Fibroblast of lung (primary cell): ENCODE data around the gene LY6G6F. TPM values are rescaled to one million over a fixed set of nuclear protein-coding genes. Genes with fewer than 3 reads are reported as not detected.
"Not testable (repeated sequence)": the region's sequence is repeated elsewhere in the genome, so short reads cannot be mapped to it uniquely, and the experiment has no call there.

Source experiments
- DNase-seq, 2 donors: peaks; one replicate each; pipeline versions ENCODE4 v3.0.0 to v3.0.0-alpha.2; 2010; ENCODE audit warnings: low read depth in 2 of 2
- H2AFZ ChIP-seq: 2 replicates; pipeline ENCODE4 v1.5.1; 2012; ENCODE audit warnings: low read length, control low read depth, inconsistent platforms
- H3K27ac ChIP-seq: 2 replicates; pipeline ENCODE4 v1.5.1; 2011; ENCODE audit warnings: low read length, control low read depth; ENCODE audit not compliant: insufficient read depth
- H3K27me3 ChIP-seq: 2 replicates; pipeline ENCODE4 v1.5.1; 2011; ENCODE audit warnings: mild to moderate bottlenecking, low read length; ENCODE audit not compliant: control insufficient read depth, insufficient read depth
- H3K36me3 ChIP-seq: 2 replicates; pipeline ENCODE4 v1.5.1; 2011; ENCODE audit warnings: low read length; ENCODE audit not compliant: control insufficient read depth, insufficient read depth
- H3K4me1 ChIP-seq: 2 replicates; pipeline ENCODE4 v1.5.1; 2011; ENCODE audit warnings: low read length; ENCODE audit not compliant: control insufficient read depth, insufficient read depth; ENCODE audit errors: extremely low read depth
- H3K4me2 ChIP-seq: 2 replicates; pipeline ENCODE4 v1.5.1; 2011; ENCODE audit warnings: low read length, control low read depth; ENCODE audit not compliant: insufficient read depth; ENCODE audit errors: extremely low read depth
- H3K4me3 ChIP-seq, 4 experiments: fragments of 200-600 bp in 1 of 4; sonication (generic) in 1 of 4; replicated peaks in 1 of 4; 2 replicates each; pipeline ENCODE4 v1.5.1; 2011 to 2016; ENCODE audit warnings: low read length in 4 of 4, low read depth in 3 of 4, mild to moderate bottlenecking in 3 of 4, control low read depth in 2 of 4, inconsistent platforms in 1 of 4, mixed read lengths in 1 of 4; ENCODE audit not compliant: insufficient read depth in 1 of 4; ENCODE audit errors: control extremely low read depth in 1 of 4
- H3K79me2 ChIP-seq: 2 replicates; pipeline ENCODE4 v1.5.1; 2012; ENCODE audit warnings: mild to moderate bottlenecking, low read length, inconsistent platforms; ENCODE audit not compliant: control insufficient read depth, insufficient read depth
- H3K9ac ChIP-seq: 2 replicates; pipeline ENCODE4 v1.5.1; 2011; ENCODE audit warnings: mild to moderate bottlenecking, low read length, control low read depth; ENCODE audit not compliant: insufficient read depth
- H3K9me3 ChIP-seq: 2 replicates; pipeline ENCODE4 v1.5.1; 2012; ENCODE audit warnings: low read depth, low read length; ENCODE audit not compliant: control insufficient read depth, insufficient read depth
- H4K20me1 ChIP-seq: 2 replicates; pipeline ENCODE4 v1.5.1; 2011; ENCODE audit warnings: low read length; ENCODE audit not compliant: control insufficient read depth, insufficient read depth; ENCODE audit errors: extremely low read depth
- CTCF ChIP-seq, 2 donors: IDR thresholded peaks in 1 of 2; conservative IDR thresholded peaks in 1 of 2; 1 replicate in 1 of 2; 2 replicates in 1 of 2; pipeline ENCODE4 v1.5.1; 2011 to 2012; ENCODE audit warnings: low read length in 2 of 2, control low read depth in 1 of 2, inconsistent platforms in 1 of 2, low read depth in 1 of 2, mild to moderate bottlenecking in 1 of 2
- EZH2 ChIP-seq: IDR thresholded peaks from 2 replicates; pipeline ENCODE4 v1.5.1; 2012; ENCODE audit warnings: low read length, control low read depth, mild to moderate bottlenecking; ENCODE audit errors: missing control alignments
- polyA plus RNA-seq, 2 donors: library from polyadenylated mRNA; depleted of rRNA in 1 of 2; stranded (reverse) in 1 of 2; unstranded in 1 of 2; fragments of >200 nt; gene quantifications; 2 replicates each; pipeline ENCODE4 v1.2.1, GENCODE V29; 2011 to 2012; ENCODE audit warnings: missing spikeins in 1 of 2
- total RNA-seq: library from RNA; depleted of rRNA; stranded (reverse); fragments of >200 nt; gene quantifications from 2 replicates; pipeline ENCODE4 v1.2.1, GENCODE V29; 2014

Gene LY6G6F
- total and polyA plus RNA-seq, 2 donors (not counting 1 experiment from before 2014, with no cell fraction given) = not detected

GRCh38 chr6:31705931-31706330 is 735 bp upstream of the LY6G6F start:
- Histone ChIP-seq H3K9ac (no peak overlapping the region), H3K36me3 (no peaks in the 10 kb centered on the region), H2AFZ (no peak overlapping the region), H3K9me3 (no peaks in the 10 kb centered on the region), H3K79me2 (peaks cover 18% of the 10 kb centered on the region), H4K20me1 (no peaks in the 10 kb centered on the region), H3K4me2 (no peak overlapping the region), H3K4me1 (peaks cover 8% of the 10 kb centered on the region), H3K4me3 (no peak overlapping the region), H3K27ac (no peak overlapping the region), H3K27me3 (peaks cover 5% of the 10 kb centered on the region)
- TF ChIP-seq EZH2 (no peak), CTCF (conservative IDR thresholded peaks at IDR 0.05 in 1 of 2, IDR thresholded peaks at IDR 0.05 in 1 of 2; ENCODE audit: low read depth in 1 of 2, low read length in 2 of 2) (no peak)
- no peak for DNase-seq

- no peaks in the 10 kb centered on the region for H3K9me3 ChIP-seq
- no peak for DNase-seq
- no peak overlapping the region for H3K9ac ChIP-seq
- no peaks in the 10 kb centered on the region for H3K4me1 ChIP-seq
- H3K27ac ChIP-seq = no peak overlapping the region
- H3K79me2 ChIP-seq = peaks cover 2% of the 10 kb centered on the region
- TF ChIP-seq EZH2 (no peak), CTCF (conservative IDR thresholded peaks at IDR 0.05 in 1 of 2, IDR thresholded peaks at IDR 0.05 in 1 of 2; ENCODE audit: low read depth in 1 of 2, low read length in 2 of 2) (no peak)
- no peaks in the 10 kb centered on the region for H3K36me3 ChIP-seq
- no peaks in the 10 kb centered on the region for H4K20me1 ChIP-seq
- H3K27me3 ChIP-seq = peaks cover 13% of the 10 kb centered on the region
- H3K4me2 ChIP-seq = no peak overlapping the region
- H2AFZ ChIP-seq = no peak overlapping the region
- H3K4me3 ChIP-seq = no peak overlapping the region
Observed at GRCh38 chr6:31707701-31708100, 1.0 kb downstream of the LY6G6F start.

- no peak overlapping the region for H2AFZ ChIP-seq
- H3K4me1 ChIP-seq = no peaks in the 10 kb centered on the region
- no peaks in the 10 kb centered on the region for H3K79me2 ChIP-seq
- no peak overlapping the region for H3K9ac ChIP-seq
- no peaks in the 10 kb centered on the region for H4K20me1 ChIP-seq
- no peak for DNase-seq
- no peak overlapping the region for H3K4me3 ChIP-seq
- H3K36me3 ChIP-seq = no peaks in the 10 kb centered on the region
- no peak overlapping the region for H3K4me2 ChIP-seq
- TF ChIP-seq EZH2 (no peak), CTCF (conservative IDR thresholded peaks at IDR 0.05 in 1 of 2, IDR thresholded peaks at IDR 0.05 in 1 of 2; ENCODE audit: low read depth in 1 of 2, low read length in 2 of 2) (no peak)
- H3K9me3 ChIP-seq = no peaks in the 10 kb centered on the region
- H3K27me3 ChIP-seq = peaks cover 14% of the 10 kb centered on the region
- no peak overlapping the region for H3K27ac ChIP-seq
Observed at GRCh38 chr6:31708224-31708623, 1.6 kb downstream of the LY6G6F start.

GRCh38 chr6:31709157-31709556 is 2.5 kb downstream of the LY6G6F start:
- H3K4me1 ChIP-seq, H3K9ac ChIP-seq, H4K20me1 ChIP-seq, H2AFZ ChIP-seq, H3K27ac ChIP-seq, H3K79me2 ChIP-seq, H3K4me2 ChIP-seq, H3K36me3 ChIP-seq, H3K4me3 ChIP-seq, H3K9me3 ChIP-seq, DNase-seq: not testable (repeated sequence)
- H3K27me3 ChIP-seq = peaks cover 18% of the 10 kb centered on the region
